HG03280 (cell line): ENCODE measurements around the gene THUMPD2.

Source experiments
- ATAC-seq: cut with Tn5 transposase; IDR thresholded peaks from one replicate; pipeline ENCODE4 v1.9.1; 2021; ENCODE audit warnings: mild to moderate bottlenecking, moderate library complexity; ENCODE audit not compliant: unreplicated experiment

Gene THUMPD2

GRCh38 chr2:39720970-39721369 is 58.1 kb downstream of the THUMPD2 start:
- no peak for ATAC-seq

GRCh38 chr2:39719317-39719716 is 59.7 kb downstream of the THUMPD2 start:
- no peak for ATAC-seq

- ATAC-seq = no peak
Measured at GRCh38 chr2:39718483-39718882, 60.6 kb downstream of the THUMPD2 start.

GRCh38 chr2:39717067-39717466 is 62.0 kb downstream of the THUMPD2 start:
- no peak for ATAC-seq

GRCh38 chr2:39715822-39716221 is 63.2 kb downstream of the THUMPD2 start:
- no peak for ATAC-seq

GRCh38 chr2:39715095-39715494 is 64.0 kb downstream of the THUMPD2 start:
- no peak for ATAC-seq

GRCh38 chr2:39712953-39713352 is 66.1 kb downstream of the THUMPD2 start:
- no peak for ATAC-seq

GRCh38 chr2:39710807-39711206 is 68.3 kb downstream of the THUMPD2 start:
- ATAC-seq = no peak

GRCh38 chr2:39708003-39708402 is 71.1 kb downstream of the THUMPD2 start:
- no peak for ATAC-seq

- ATAC-seq = no peak
Measured at GRCh38 chr2:39706945-39707344, 72.1 kb downstream of the THUMPD2 start.

GRCh38 chr2:39706312-39706711 is 72.7 kb downstream of the THUMPD2 start:
- no peak for ATAC-seq

GRCh38 chr2:39705638-39706037 is 73.4 kb downstream of the THUMPD2 start:
- no peak for ATAC-seq

- ATAC-seq = no peak
Measured at GRCh38 chr2:39704540-39704939, 74.5 kb downstream of the THUMPD2 start.

GRCh38 chr2:39703181-39703872 is 75.7 kb downstream of the THUMPD2 start:
- ATAC-seq = no peak

GRCh38 chr2:39701137-39701536 is 77.9 kb downstream of the THUMPD2 start:
- no peak for ATAC-seq

- no peak for ATAC-seq
Measured at GRCh38 chr2:39697454-39697853, 81.6 kb downstream of the THUMPD2 start.

GRCh38 chr2:39696838-39697237 is 82.2 kb downstream of the THUMPD2 start:
- no peak for ATAC-seq

- no peak for ATAC-seq
Measured at GRCh38 chr2:39696101-39696553, 82.9 kb downstream of the THUMPD2 start.

- no peak for ATAC-seq
Measured at GRCh38 chr2:39693245-39693644, 85.8 kb downstream of the THUMPD2 start.

GRCh38 chr2:39689876-39690275 is 89.2 kb downstream of the THUMPD2 start:
- ATAC-seq = no peak

- no peak for ATAC-seq
Measured at GRCh38 chr2:39689272-39689841, 89.7 kb downstream of the THUMPD2 start.

GRCh38 chr2:39688181-39688580 is 90.9 kb downstream of the THUMPD2 start:
- no peak for ATAC-seq

GRCh38 chr2:39686456-39686855 is 92.6 kb downstream of the THUMPD2 start:
- ATAC-seq = no peak
